GM18870 (cell line): ENCODE measurements around the gene RNU1-4.
"Not testable (repeated sequence)": the region's sequence is repeated elsewhere in the genome, so short reads cannot be mapped to it uniquely, and the experiment has no call there.

Source experiments
- ATAC-seq: cut with Tn5 transposase; IDR thresholded peaks from one replicate; pipeline ENCODE4 v1.9.1; 2021; ENCODE audit warnings: moderate library complexity; ENCODE audit not compliant: unreplicated experiment

Gene RNU1-4

DNA sequence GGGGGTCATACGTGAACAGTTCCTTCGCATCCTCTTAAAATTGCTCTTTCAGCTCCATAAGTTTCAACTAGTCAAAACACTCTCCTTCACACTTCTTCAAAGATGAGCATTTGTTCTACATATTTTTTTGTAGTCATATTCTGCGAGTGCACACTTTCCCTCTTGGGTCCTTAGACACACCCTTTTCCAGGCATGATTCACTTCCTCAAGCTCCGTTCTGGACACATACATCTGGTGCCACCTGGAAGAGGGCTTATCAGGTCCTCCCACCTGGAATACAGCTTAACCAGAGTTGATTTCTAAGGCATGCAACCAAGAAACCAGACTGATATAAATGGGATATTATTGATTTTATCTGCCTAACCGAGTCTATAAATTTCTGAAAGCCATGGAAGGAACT lies 47.4 kb downstream of the RNU1-4 start:
- not testable (repeated sequence) for ATAC-seq
